Measurements from ENCODE around the gene APOL2. TPM values are rescaled to one million over a fixed set of nuclear protein-coding genes. Genes with fewer than 3 reads are reported as not detected.

The APOL2 gene
- total RNA-seq, 1 experiment from 2014 or later: 16.0 TPM

- no TSS peak for BruUV-seq (replicated peaks)
- no peak for DNase-seq (ENCODE audit: unreplicated experiment)
- Mint-ChIP-seq H3K27ac (ENCODE audit: low read depth, unreplicated experiment) (no peak overlapping the region), H3K4me1 (ENCODE audit: insufficient read depth, unreplicated experiment) (no peaks in the 10 kb centered on the region), H3K4me3 (ENCODE audit: unreplicated experiment) (no peak overlapping the region), H3K9me3 (ENCODE audit: unreplicated experiment) (no peaks in the 10 kb centered on the region), H3K27me3 (ENCODE audit: insufficient read depth, unreplicated experiment) (peaks cover 21% of the 10 kb centered on the region), H3K36me3 (ENCODE audit: insufficient read depth, unreplicated experiment) (no peaks in the 10 kb centered on the region)
- intact Hi-C loops (cut with micrococcal nuclease): loop anchor here (5.0 kb wide), 2 partner anchors 38 to 78 kb away; partner anchors contain the start of gene APOL2
- ChIA-PET POLR2A (interaction anchor here (0.7 kb wide), 1 partner anchor 275 kb away, joined by 3 read pairs; no protein-coding TSS in a partner anchor), CTCF (no interaction called here)
- TF ChIP-seq CTCF (IDR thresholded peaks at IDR 0.05; ENCODE audit: unreplicated experiment): no peak
These were observed 40.3 kb downstream of the APOL2 start for GRCh38 chr22:36199001-36199551.

GRCh38 chr22:36198536-36198935 lies 40.8 kb downstream of the APOL2 start:
- no peaks in the 10 kb centered on the region for H3K9me3 Mint-ChIP-seq (ENCODE audit: unreplicated experiment)
- ChIA-PET CTCF (no interaction called here), POLR2A (interaction anchor here (1.1 kb wide), 1 partner anchor 41 kb away, joined by 6 read pairs; the partner anchor contains the start of gene APOL2)

GRCh38 chr22:36197514-36198146 lies 41.7 kb downstream of the APOL2 start:
- ChIA-PET CTCF (interaction anchor here (0.7 to 0.8 kb wide), 2 partner anchors 12 to 39 kb away, joined by 3 to 4 read pairs; no protein-coding TSS in a partner anchor), POLR2A (interaction anchor here (0.6 to 1.1 kb wide), 2 partner anchors 42 to 90 kb away, joined by 3 to 6 read pairs; partner anchors contain the start of gene APOL2)
- no TSS peak for BruUV-seq (replicated peaks)
- Mint-ChIP-seq H3K27ac (ENCODE audit: low read depth, unreplicated experiment) (no peak overlapping the region), H3K4me3 (ENCODE audit: unreplicated experiment) (no peak overlapping the region), H3K36me3 (ENCODE audit: insufficient read depth, unreplicated experiment) (no peaks in the 10 kb centered on the region), H3K9me3 (ENCODE audit: unreplicated experiment) (no peaks in the 10 kb centered on the region), H3K27me3 (ENCODE audit: insufficient read depth, unreplicated experiment) (peaks cover 31% of the 10 kb centered on the region), H3K4me1 (ENCODE audit: insufficient read depth, unreplicated experiment) (no peaks in the 10 kb centered on the region)
- no peak for TF ChIP-seq CTCF (IDR thresholded peaks at IDR 0.05; ENCODE audit: unreplicated experiment)
- intact Hi-C loops (cut with micrococcal nuclease): loop anchor here (5.0 kb wide), 2 partner anchors 40 to 80 kb away; partner anchors contain the start of gene APOL2
- no peak for DNase-seq (ENCODE audit: unreplicated experiment)

More at GRCh38 chr22:36198536-36198935, 40.8 kb downstream of the APOL2 start:
- Mint-ChIP-seq H3K36me3 (ENCODE audit: insufficient read depth, unreplicated experiment) (no peaks in the 10 kb centered on the region), H3K27ac (ENCODE audit: low read depth, unreplicated experiment) (no peak overlapping the region), H3K4me1 (ENCODE audit: insufficient read depth, unreplicated experiment) (no peaks in the 10 kb centered on the region), H3K27me3 (ENCODE audit: insufficient read depth, unreplicated experiment) (peaks cover 26% of the 10 kb centered on the region), H3K4me3 (ENCODE audit: unreplicated experiment) (no peak overlapping the region)
- intact Hi-C loops (cut with micrococcal nuclease): loop anchor here (5.0 kb wide), 2 partner anchors 39 to 79 kb away; partner anchors contain the start of gene APOL2
- BruUV-seq (replicated peaks): no TSS peak
- TF ChIP-seq CTCF (IDR thresholded peaks at IDR 0.05; ENCODE audit: unreplicated experiment): no peak
- DNase-seq (ENCODE audit: unreplicated experiment): no peak

- BruUV-seq (replicated peaks): no TSS peak
- Mint-ChIP-seq H3K27me3 (ENCODE audit: insufficient read depth, unreplicated experiment) (peaks cover 31% of the 10 kb centered on the region), H3K27ac (ENCODE audit: low read depth, unreplicated experiment) (no peak overlapping the region), H3K9me3 (ENCODE audit: unreplicated experiment) (no peaks in the 10 kb centered on the region), H3K4me1 (ENCODE audit: insufficient read depth, unreplicated experiment) (no peaks in the 10 kb centered on the region), H3K36me3 (ENCODE audit: insufficient read depth, unreplicated experiment) (no peaks in the 10 kb centered on the region), H3K4me3 (ENCODE audit: unreplicated experiment) (no peak overlapping the region)
- intact Hi-C loops (cut with micrococcal nuclease): loop anchor here (5.0 kb wide), 2 partner anchors 40 to 80 kb away; partner anchors contain the start of gene APOL2
- ChIA-PET POLR2A (interaction anchor here (0.6 kb wide), 1 partner anchor 91 kb away, joined by 3 read pairs; no protein-coding TSS in a partner anchor), CTCF (interaction anchor here (0.8 kb wide), 1 partner anchor 11 kb away, joined by 3 read pairs; no protein-coding TSS in a partner anchor)
- DNase-seq (ENCODE audit: unreplicated experiment): no peak
- TF ChIP-seq CTCF (IDR thresholded peaks at IDR 0.05; ENCODE audit: unreplicated experiment): no peak
These were observed 42.3 kb downstream of the APOL2 start for GRCh38 chr22:36197065-36197440.

All from MCF 10A (cell line).